Measurements from ENCODE around the gene KRT74. TPM values are rescaled to one million over a fixed set of nuclear protein-coding genes. Genes with fewer than 3 reads are reported as not detected.
A peak's percentile ranks its signal among the peaks of the same experiment; 100 is the strongest.

Gene KRT74
- total RNA-seq, 2 experiments from 2014 or later: not detected

- POLR2A ChIA-PET: no interaction called here
- no peak for DNase-seq
- Mint-ChIP-seq H3K9me3 (no peaks in the 10 kb centered on the region), H3K27me3 (no peaks in the 10 kb centered on the region), H3K36me3 (ENCODE audit: low read depth) (no peaks in the 10 kb centered on the region), H3K27ac (no peak overlapping the region), H3K4me3 (no peak overlapping the region), H3K4me1 (ENCODE audit: low read depth) (no peaks in the 10 kb centered on the region)
- CTCF ChIA-PET: no interaction called here
- ATAC-seq: no peak
- no peak for TF ChIP-seq CTCF (IDR thresholded peaks at IDR 0.05)
- intact Hi-C loops (cut with micrococcal nuclease): no loop called here
These were observed 36.5 kb downstream of the KRT74 start for GRCh38 chr12:52537101-52537500.

GRCh38 chr12:52535574-52535973, 38.1 kb downstream of the KRT74 start:
- Mint-ChIP-seq H3K27ac (no peak overlapping the region), H3K4me1 (ENCODE audit: low read depth) (no peaks in the 10 kb centered on the region), H3K36me3 (ENCODE audit: low read depth) (no peaks in the 10 kb centered on the region), H3K4me3 (no peak overlapping the region), H3K9me3 (no peaks in the 10 kb centered on the region), H3K27me3 (no peaks in the 10 kb centered on the region)
- intact Hi-C loops (cut with micrococcal nuclease): no loop called here
- no peak for DNase-seq
- no peak for ATAC-seq
- ChIA-PET POLR2A (no interaction called here), CTCF (interaction anchor here (1.4 kb wide), 1 partner anchor 344 kb away, joined by 3 read pairs; no protein-coding TSS in a partner anchor)
- TF ChIP-seq CTCF (IDR thresholded peaks at IDR 0.05): no peak

- H3K27me3 Mint-ChIP-seq: no peaks in the 10 kb centered on the region
- POLR2A ChIA-PET: no interaction called here
- H3K4me1 Mint-ChIP-seq (ENCODE audit: low read depth): no peaks in the 10 kb centered on the region
- intact Hi-C loops (cut with micrococcal nuclease): no loop called here
- no peaks in the 10 kb centered on the region for H3K36me3 Mint-ChIP-seq (ENCODE audit: low read depth)
- no peak overlapping the region for H3K4me3 Mint-ChIP-seq
- peak; percentile 41 for DNase-seq
- TF ChIP-seq CTCF (IDR thresholded peaks at IDR 0.05): no peak
- no peak overlapping the region for H3K27ac Mint-ChIP-seq
- H3K9me3 Mint-ChIP-seq: no peaks in the 10 kb centered on the region
- no peak for ATAC-seq
- CTCF ChIA-PET: interaction anchor here (1.4 kb wide), 1 partner anchor 345 kb away, joined by 3 read pairs; no protein-coding TSS in a partner anchor
These were observed 39.2 kb downstream of the KRT74 start for GRCh38 chr12:52534482-52534881.

- H3K27ac Mint-ChIP-seq: no peak overlapping the region
- intact Hi-C loops (cut with micrococcal nuclease): no loop called here
- no peaks in the 10 kb centered on the region for H3K4me1 Mint-ChIP-seq (ENCODE audit: low read depth)
- ATAC-seq: no peak
- no peaks in the 10 kb centered on the region for H3K9me3 Mint-ChIP-seq
- no peaks in the 10 kb centered on the region for H3K36me3 Mint-ChIP-seq (ENCODE audit: low read depth)
- no peaks in the 10 kb centered on the region for H3K27me3 Mint-ChIP-seq
- DNase-seq: no peak
- H3K4me3 Mint-ChIP-seq: no peak overlapping the region
- TF ChIP-seq CTCF (IDR thresholded peaks at IDR 0.05): peak; percentile 9
- ChIA-PET POLR2A (no interaction called here), CTCF (interaction anchor here (0.6 kb wide), 1 partner anchor 76 kb away, joined by 3 read pairs; no protein-coding TSS in a partner anchor)
These were observed 39.8 kb downstream of the KRT74 start for GRCh38 chr12:52533686-52534470.

- CTCF ChIA-PET: interaction anchor here (0.8 kb wide), 1 partner anchor 137 kb away, joined by 3 read pairs; no protein-coding TSS in a partner anchor
- Mint-ChIP-seq H3K9me3 (no peaks in the 10 kb centered on the region), H3K4me3 (no peak overlapping the region), H3K27me3 (no peaks in the 10 kb centered on the region), H3K4me1 (ENCODE audit: low read depth) (no peaks in the 10 kb centered on the region), H3K36me3 (ENCODE audit: low read depth) (no peaks in the 10 kb centered on the region), H3K27ac (no peak overlapping the region)
- POLR2A ChIA-PET: no interaction called here
- intact Hi-C loops (cut with micrococcal nuclease): no loop called here
- DNase-seq (no peak), ATAC-seq (no peak)
- TF ChIP-seq CTCF (IDR thresholded peaks at IDR 0.05): no peak
These were observed 41.0 kb downstream of the KRT74 start for GRCh38 chr12:52532636-52533035.

All from activated CD8-positive, alpha-beta T cell treated with anti-CD3 and anti-CD28 coated beads for 36 hours (primary cell).